Left renal cortex interstitium (tissue), 4 donors: Measurements from ENCODE around the gene XXYLT1. TPM values are rescaled to one million over a fixed set of nuclear protein-coding genes. Genes with fewer than 3 reads are reported as not detected.
"Not testable (repeated sequence)": the region's sequence is repeated elsewhere in the genome, so short reads cannot be mapped to it uniquely, and the experiment has no call there.

Experiments
- DNase-seq, 4 donors: peaks; one replicate each; pipeline ENCODE4 v3.0.0-alpha.2; 2013; ENCODE audit warnings: low read depth in 4 of 4, low spot score in 2 of 4, missing footprints in 1 of 4
- polyA plus RNA-seq, 4 donors: library from polyadenylated mRNA; unstranded; fragments of 120-200 nt; gene quantifications; one replicate each; pipeline ENCODE4 v1.2.1, GENCODE V29; 2013; ENCODE audit not compliant: insufficient read length in 4 of 4

The XXYLT1 gene
- polyA plus RNA-seq, 4 donors: 25.6 to 36.9 (median 30.8) TPM

GRCh38 chr3:195037586-195037985, 233.4 kb downstream of the XXYLT1 start:
- not testable (repeated sequence) for DNase-seq

GRCh38 chr3:195036974-195037373, 234.0 kb downstream of the XXYLT1 start:
- no peak for DNase-seq

GRCh38 chr3:195036574-195036973, 234.4 kb downstream of the XXYLT1 start:
- DNase-seq: no peak

- DNase-seq: no peak
These were observed 234.8 kb downstream of the XXYLT1 start for GRCh38 chr3:195036203-195036505.

- no peak for DNase-seq
These were observed 235.4 kb downstream of the XXYLT1 start for GRCh38 chr3:195035345-195036202.

- DNase-seq: no peak
These were observed 236.4 kb downstream of the XXYLT1 start for GRCh38 chr3:195034541-195034940.

GRCh38 chr3:195034101-195034500, 236.9 kb downstream of the XXYLT1 start:
- no peak for DNase-seq

GRCh38 chr3:195033531-195034091, 237.3 kb downstream of the XXYLT1 start:
- no peak for DNase-seq

DNA sequence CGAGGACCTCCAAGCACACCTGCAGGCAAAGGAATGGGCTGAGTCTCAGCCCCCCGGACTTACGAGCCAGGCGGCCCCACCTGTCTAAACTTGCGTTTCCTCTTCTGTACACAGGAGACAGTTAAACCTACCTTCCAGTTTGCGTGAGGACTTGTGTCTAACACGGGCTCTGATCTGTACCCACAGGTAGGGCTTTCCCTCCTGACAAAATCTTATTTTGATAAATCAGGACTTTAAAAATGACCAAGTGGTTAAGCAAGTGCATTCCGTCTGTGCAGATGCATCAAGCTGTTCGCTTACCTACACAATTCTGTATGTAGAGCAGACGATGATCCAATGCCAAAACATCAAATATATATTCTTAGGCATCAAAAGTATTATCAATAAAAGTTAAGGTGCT, 238.0 kb downstream of the XXYLT1 start:
- no peak for DNase-seq

- no peak for DNase-seq
These were observed 238.7 kb downstream of the XXYLT1 start for GRCh38 chr3:195032106-195032759.

DNA sequence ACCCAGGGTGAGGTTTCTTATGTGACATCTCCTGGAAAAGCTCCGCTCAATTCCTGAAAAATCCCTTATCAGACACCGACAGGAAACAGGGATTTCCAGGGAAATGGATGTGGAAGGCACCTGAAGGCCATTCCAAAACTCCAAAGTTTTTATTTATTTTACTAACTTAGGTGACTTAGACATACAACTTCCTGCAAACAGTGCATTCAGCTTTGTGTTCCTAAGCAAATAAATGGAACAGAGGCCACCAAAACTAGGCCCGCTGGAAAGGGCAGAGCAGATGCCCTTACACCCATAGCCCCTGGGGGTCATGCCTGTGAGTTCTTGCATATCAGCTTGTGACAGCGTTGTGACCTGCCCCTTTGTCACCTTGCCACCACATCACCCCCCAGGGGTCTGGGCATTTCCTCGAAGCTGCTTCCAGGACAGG, 239.4 kb downstream of the XXYLT1 start:
- no peak for DNase-seq

GRCh38 chr3:195030791-195031321, 240.1 kb downstream of the XXYLT1 start:
- DNase-seq: no peak

GRCh38 chr3:195028877-195029606, 241.9 kb downstream of the XXYLT1 start:
- DNase-seq: no peak

- DNase-seq: no peak
These were observed 245.1 kb downstream of the XXYLT1 start for GRCh38 chr3:195025884-195026200.

GRCh38 chr3:195025056-195025883, 245.7 kb downstream of the XXYLT1 start:
- no peak for DNase-seq

- DNase-seq: no peak
These were observed 247.0 kb downstream of the XXYLT1 start for GRCh38 chr3:195023989-195024388.

DNA sequence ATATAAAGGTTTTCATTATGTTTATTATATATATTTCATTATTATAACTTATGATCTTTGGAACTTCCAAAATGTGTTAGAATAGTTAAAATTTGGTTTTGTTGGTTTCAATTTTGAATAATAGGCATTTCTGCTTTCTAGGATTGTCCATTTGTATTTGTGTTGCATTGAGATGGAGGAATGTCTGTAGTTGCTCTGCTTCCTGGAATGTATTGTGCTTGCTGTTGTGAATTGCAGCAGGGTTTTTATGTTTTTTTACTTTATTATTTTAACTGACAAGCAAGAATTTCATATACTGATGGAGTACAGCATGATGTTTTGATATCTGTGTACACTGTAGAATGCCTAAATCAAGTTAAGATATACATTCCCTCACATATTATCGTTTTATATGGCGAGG, 247.4 kb downstream of the XXYLT1 start:
- no peak for DNase-seq

DNA sequence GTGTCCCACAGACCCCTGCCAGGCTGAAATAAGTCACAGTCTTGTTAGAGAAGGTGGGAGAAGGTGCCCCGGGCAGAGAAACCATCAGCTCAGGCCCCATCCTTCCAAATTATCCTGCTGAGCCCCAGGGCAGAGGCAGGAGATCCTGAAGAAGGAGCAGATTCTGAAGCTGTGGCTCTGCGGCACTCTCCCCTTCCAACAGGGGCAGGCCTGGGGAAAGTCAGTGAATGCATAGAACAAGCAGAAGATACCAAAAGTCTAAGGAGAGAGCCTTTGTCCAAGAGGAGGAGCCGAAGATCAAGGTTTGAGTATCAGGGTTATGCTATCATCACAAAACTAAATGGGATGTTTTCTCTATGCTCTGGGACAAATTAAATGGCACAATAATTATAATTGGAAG, 249.3 kb downstream of the XXYLT1 start:
- no peak for DNase-seq

- no peak for DNase-seq
These were observed 250.0 kb downstream of the XXYLT1 start for GRCh38 chr3:195020921-195021320.

GRCh38 chr3:195020185-195020584, 250.8 kb downstream of the XXYLT1 start:
- no peak for DNase-seq
